Panc1 (cell line): ENCODE measurements around the gene LARP1. TPM values are rescaled to one million over a fixed set of nuclear protein-coding genes. Genes with fewer than 3 reads are reported as not detected.

Experiments
- ATAC-seq: fragments of 200-7000 bp; cut with Tn5 transposase; 2 replicates; pipeline ENCODE4 v1.9.1; 2020; ENCODE audit warnings: mild to moderate bottlenecking, moderate library complexity
- BruUV-seq: library from RNA; stranded (reverse); fragments of 400-500 nt; replicated peaks from 2 replicates; lab custom pipeline; 2021; lab: Mats Ljungman, UMichigan
- CTCF ChIA-PET: fragments of 300-600 bp; sonication (Branson Sonifier 250); formaldehyde crosslinking; loops from one replicate; lab custom pipeline; 2022; ENCODE audit warnings: antibody characterized with exemption; lab: Charles Lee
- POLR2A ChIA-PET: fragments of 300-600 bp; sonication (Branson Sonifier 250); formaldehyde crosslinking; loops from one replicate; lab custom pipeline; 2022; ENCODE audit warnings: antibody characterized with exemption; lab: Charles Lee
- DNase-seq: peaks from one replicate; pipeline ENCODE4 v3.0.0-alpha.2; 2010; ENCODE audit warnings: low read depth, low spot score
- H3K27ac ChIP-seq: 2 replicates; pipeline ENCODE4 v1.5.1; 2011; ENCODE audit warnings: mild to moderate bottlenecking, low read length, inconsistent platforms
- H3K27me3 ChIP-seq: fragments of 200-500 bp; sonication (Bioruptor generic); 2 replicates; pipeline ENCODE4 v1.6.0; 2014; ENCODE audit warnings: low read length, inconsistent platforms; ENCODE audit not compliant: control insufficient read depth, insufficient read depth
- H3K36me3 ChIP-seq: fragments of 200-500 bp; sonication (Bioruptor generic); 2 replicates; pipeline ENCODE4 v1.5.1; 2014; ENCODE audit warnings: inconsistent platforms, mild to moderate bottlenecking, low read length, moderate library complexity; ENCODE audit not compliant: control insufficient read depth, insufficient read depth
- H3K4me1 ChIP-seq: 2 replicates; pipeline ENCODE4 v1.5.1; 2011; ENCODE audit warnings: inconsistent platforms, mild to moderate bottlenecking, low read length, moderate library complexity; ENCODE audit not compliant: control insufficient read depth, insufficient read depth
- H3K4me3 ChIP-seq, 2 experiments: 2 replicates each; pipeline ENCODE4 v1.5.1; 2011 to 2012; ENCODE audit warnings: low read depth in 2 of 2, low read length in 2 of 2, mild to moderate bottlenecking in 2 of 2, inconsistent platforms in 1 of 2, moderate library complexity in 1 of 2
- H3K9me3 ChIP-seq: fragments of 200-500 bp; sonication (Bioruptor generic); 2 replicates; pipeline ENCODE4 v1.5.1; 2014; ENCODE audit warnings: low read depth, mild to moderate bottlenecking, inconsistent platforms, low read length, moderate library complexity; ENCODE audit not compliant: control insufficient read depth, insufficient read depth
- CTCF ChIP-seq: fragments of 450-650 bp; IDR thresholded peaks from 2 replicates; pipeline ENCODE4 v1.5.1; 2017; ENCODE audit warnings: mild to moderate bottlenecking
- POLR2AphosphoS5 ChIP-seq: IDR thresholded peaks from 2 replicates; pipeline ENCODE4 v1.6.1; 2012; ENCODE audit warnings: mild to moderate bottlenecking, low read depth, low read length, moderate library complexity
- REST ChIP-seq, 2 experiments: IDR thresholded peaks; 2 replicates each; pipeline ENCODE4 v1.6.1; 2011 to 2012; ENCODE audit warnings: low read depth in 2 of 2, control low read depth in 1 of 2, low read length in 1 of 2, mild to moderate bottlenecking in 1 of 2, moderate library complexity in 1 of 2; ENCODE audit not compliant: insufficient read depth in 1 of 2
- SIN3A ChIP-seq: IDR thresholded peaks from 2 replicates; pipeline ENCODE4 v1.6.1; 2012; ENCODE audit warnings: low read depth, mild to moderate bottlenecking, low read length, moderate library complexity, borderline replicate concordance; ENCODE audit not compliant: insufficient read depth
- TCF7L2 ChIP-seq: IDR thresholded peaks from 2 replicates; pipeline ENCODE4 v1.6.1; 2011; ENCODE audit warnings: mild to moderate bottlenecking, low read depth, low read length, inconsistent platforms
- in situ Hi-C: cut with HindIII; loops from 2 replicates; pipeline ENCODE4 v1.10.0; 2016; ENCODE audit warnings: low sequenced_read_pairs, low pct_unique_long_range_greater_than_20kb
- intact Hi-C: fragments of 100-400 bp; cut with micrococcal nuclease; formaldehyde crosslinking; loops from one replicate; pipeline ENCODE4 v1.10.0; 2022; ENCODE audit not compliant: unreplicated experiment
- total RNA-seq: library from RNA; stranded (reverse); gene quantifications from one replicate; pipeline ENCODE4 v1.2.1, GENCODE V29; 2021; ENCODE audit not compliant: unreplicated experiment

Gene LARP1
- total RNA-seq, 1 experiment from 2014 or later = 325 TPM

DNA sequence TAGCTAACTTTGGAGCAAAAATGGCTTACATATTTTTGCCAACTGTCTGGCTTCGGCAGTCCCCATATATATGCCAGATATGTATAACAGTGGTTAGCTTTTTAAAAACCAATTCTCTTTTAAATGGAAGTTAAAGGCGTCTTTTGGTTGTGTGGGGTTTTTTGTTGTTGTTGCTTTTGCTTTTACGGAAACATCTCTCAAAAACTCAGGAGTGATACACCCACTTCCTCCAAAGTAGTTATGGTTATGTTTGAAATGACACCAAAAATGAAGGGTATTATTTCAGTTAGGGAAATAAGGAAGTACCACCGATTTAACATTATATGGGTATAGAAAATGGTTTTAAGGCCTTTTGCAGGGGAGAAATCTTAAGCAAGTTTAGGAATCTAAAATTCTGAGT lies 105.6 kb downstream of the LARP1 start:
- in situ Hi-C loops = no loop called here
- POLR2A ChIA-PET = no interaction called here
- intact Hi-C loops = no loop called here
- Histone ChIP-seq H3K36me3 (peaks cover 3% of the 10 kb centered on the region), H3K4me3 (peak overlapping the region in 1 of 2 experiments; percentile 95; a peak in 1 of 4 replicates), H3K9me3 (no peaks in the 10 kb centered on the region), H3K27ac (peak overlapping the region; percentile 54), H3K4me1 (peaks cover 32% of the 10 kb centered on the region), H3K27me3 (no peaks in the 10 kb centered on the region)
- BruUV-seq = no TSS peak
- CTCF ChIA-PET = no interaction called here
- TF ChIP-seq CTCF = no peak
- no peak for TF ChIP-seq SIN3A
- no peak for TF ChIP-seq TCF7L2
- TF ChIP-seq REST (IDR thresholded peaks at IDR 0.05; ENCODE audit: insufficient read depth in 1 of 2, low read depth in 2 of 2, low read length in 1 of 2) = no peak
- no peak for TF ChIP-seq POLR2AphosphoS5
- ATAC-seq (no peak), DNase-seq (no peak)

DNA sequence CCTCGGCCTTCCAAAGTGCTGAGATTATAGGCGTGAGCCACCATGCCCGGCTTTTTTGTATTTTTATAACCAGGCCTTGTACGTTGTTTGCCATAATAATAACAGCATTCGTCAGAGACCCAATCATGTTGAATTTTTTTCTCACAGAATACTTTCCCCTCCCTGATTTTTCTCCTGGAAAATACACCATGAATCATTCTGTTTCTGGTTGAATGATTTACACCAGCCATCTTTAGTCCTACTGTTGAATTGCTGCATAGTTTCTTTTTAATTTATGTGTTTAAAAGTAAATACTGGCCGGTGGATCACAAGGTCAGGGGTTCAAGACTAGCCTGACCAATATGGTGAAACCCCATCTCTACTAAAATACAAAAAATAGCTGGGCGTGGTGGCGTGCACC lies 106.8 kb downstream of the LARP1 start:
- POLR2A ChIA-PET = no interaction called here
- CTCF ChIA-PET = no interaction called here
- intact Hi-C loops (no loop called here), in situ Hi-C loops (no loop called here)
- DNase-seq = no peak
- no peak for TF ChIP-seq SIN3A
- TF ChIP-seq TCF7L2 = no peak
- no peak for TF ChIP-seq POLR2AphosphoS5
- Histone ChIP-seq H3K27ac (no peak overlapping the region), H3K27me3 (no peaks in the 10 kb centered on the region), H3K4me1 (peaks cover 29% of the 10 kb centered on the region), H3K36me3 (peaks cover 3% of the 10 kb centered on the region), H3K9me3 (no peaks in the 10 kb centered on the region), H3K4me3 (no peak overlapping the region)
- no TSS peak for BruUV-seq
- no peak for ATAC-seq

GRCh38 chr5:154862766-154863165 lies 107.6 kb downstream of the LARP1 start:
- ChIA-PET POLR2A (no interaction called here), CTCF (no interaction called here)
- BruUV-seq = no TSS peak

More at GRCh38 chr5:154862766-154863165, 107.6 kb downstream of the LARP1 start:
- no peak for DNase-seq
- in situ Hi-C loops = no loop called here
- no peaks in the 10 kb centered on the region for H3K9me3 ChIP-seq
- intact Hi-C loops = no loop called here
- ATAC-seq = no peak
- no peak overlapping the region for H3K27ac ChIP-seq
- H3K4me1 ChIP-seq = peaks cover 25% of the 10 kb centered on the region
- TF ChIP-seq REST (IDR thresholded peaks at IDR 0.05; ENCODE audit: insufficient read depth in 1 of 2, low read depth in 2 of 2, low read length in 1 of 2) (no peak), SIN3A (no peak), TCF7L2 (no peak), POLR2AphosphoS5 (no peak), CTCF (no peak)
- H3K27me3 ChIP-seq = no peaks in the 10 kb centered on the region
- no peak overlapping the region for H3K4me3 ChIP-seq
- H3K36me3 ChIP-seq = peaks cover 7% of the 10 kb centered on the region
